GM21825 (cell line): Measurements from ENCODE around the gene ARL11.

Source experiments
- ATAC-seq: cut with Tn5 transposase; IDR thresholded peaks from one replicate; pipeline ENCODE4 v1.9.1; 2021; ENCODE audit warnings: mild to moderate bottlenecking, moderate library complexity; ENCODE audit not compliant: unreplicated experiment

ARL11 gene

DNA sequence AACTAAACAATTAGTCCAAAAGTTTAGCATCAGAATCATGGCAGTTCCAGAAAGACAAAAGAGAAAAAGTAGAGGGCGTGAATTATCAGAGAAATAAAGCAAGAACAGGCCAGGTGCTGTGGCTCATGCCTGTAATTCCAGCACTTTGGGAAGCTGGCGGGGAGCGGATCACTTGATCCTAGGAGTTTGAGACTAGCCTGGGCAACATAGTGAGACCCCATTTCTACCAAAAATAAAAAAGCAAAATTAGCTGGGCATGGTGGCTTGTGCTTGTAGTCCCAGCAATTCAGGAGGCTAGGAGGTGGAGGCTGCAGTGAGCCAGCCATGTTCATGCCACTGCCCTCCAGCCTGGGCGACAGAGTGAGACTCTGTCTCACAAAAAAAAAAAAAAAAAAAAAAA lies 18.4 kb downstream of the ARL11 start:
- no peak for ATAC-seq

GRCh38 chr13:49649244-49649962 lies 21.1 kb downstream of the ARL11 start:
- ATAC-seq: no peak

DNA sequence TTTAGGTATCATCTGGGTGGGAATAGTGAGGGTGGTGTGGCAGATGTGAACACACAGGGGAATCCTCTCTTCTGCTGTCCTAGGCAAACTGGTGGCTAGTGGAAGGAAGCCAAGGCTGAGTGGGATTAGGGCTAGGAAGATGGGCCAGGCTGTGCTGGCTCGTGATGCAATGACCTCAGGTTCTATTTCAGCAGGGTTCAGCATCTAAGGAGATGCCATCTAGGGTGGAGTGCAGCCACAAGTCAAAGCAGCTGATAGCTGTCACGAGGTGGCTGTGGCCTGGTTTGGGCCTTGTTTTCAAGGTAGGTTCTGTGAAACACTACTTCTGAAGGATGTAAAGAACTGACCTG lies 21.6 kb downstream of the ARL11 start:
- ATAC-seq: no peak

DNA sequence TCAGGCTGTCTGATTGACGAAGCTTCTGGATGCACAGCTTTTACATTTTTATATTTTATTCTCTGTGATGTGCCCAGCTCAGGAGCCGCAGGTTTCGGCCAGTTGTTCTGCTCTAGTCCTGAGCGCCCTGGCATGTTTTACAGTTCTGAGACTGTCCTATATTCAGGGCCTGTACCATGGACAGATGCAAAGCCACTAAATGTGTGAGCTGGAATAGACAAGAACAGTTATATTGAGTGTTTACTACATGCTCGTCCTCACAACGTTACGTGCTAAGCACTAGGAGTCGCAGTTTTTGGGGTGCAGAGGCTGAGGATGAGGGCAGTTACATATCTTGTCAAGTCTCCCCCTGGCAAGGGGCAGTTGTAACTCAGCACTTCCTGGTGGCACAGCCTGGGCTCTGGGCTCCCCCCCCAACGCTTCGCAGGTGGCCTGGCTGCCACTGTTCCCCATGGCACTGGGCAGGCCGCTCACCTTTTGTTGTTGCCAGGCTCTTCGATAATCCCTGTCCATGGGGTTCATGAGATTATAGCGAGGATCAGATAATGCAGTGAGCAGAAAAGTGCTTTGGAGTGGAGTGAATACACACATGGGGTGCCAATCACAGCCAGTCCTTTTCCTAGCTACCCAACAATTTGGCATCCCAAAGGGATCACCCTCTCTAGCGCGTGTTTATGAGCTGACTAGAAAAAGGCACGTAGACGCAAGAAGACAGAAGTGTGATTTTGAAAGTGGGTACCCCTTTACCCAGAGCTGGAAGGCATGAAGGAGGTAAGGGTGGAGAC lies 23.5 kb downstream of the ARL11 start:
- ATAC-seq: no peak

- peak; percentile 58 for ATAC-seq
Measured at GRCh38 chr13:49652355-49653305, 24.3 kb downstream of the ARL11 start.

- no peak for ATAC-seq
Measured at GRCh38 chr13:49653478-49653877, 25.2 kb downstream of the ARL11 start.

DNA sequence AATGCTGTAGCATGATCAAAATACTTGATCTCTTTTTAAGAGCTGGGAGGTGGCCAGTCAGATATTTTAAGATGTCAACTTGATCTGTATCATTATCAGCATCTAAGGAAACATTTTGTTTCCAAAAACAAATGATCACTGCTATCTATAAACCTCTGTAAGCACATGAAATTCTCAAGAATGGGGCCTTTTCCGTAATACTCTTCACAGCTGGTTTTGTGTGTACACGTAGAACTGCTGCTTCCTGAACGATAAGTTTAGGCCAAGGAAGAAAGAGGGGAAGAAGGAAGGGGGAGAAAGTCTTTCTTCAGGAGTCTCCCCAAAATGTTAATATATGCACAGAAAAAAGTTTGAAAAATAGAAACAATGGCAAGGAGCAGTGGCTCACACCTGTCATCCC lies 25.7 kb downstream of the ARL11 start:
- no peak for ATAC-seq

- no peak for ATAC-seq
Measured at GRCh38 chr13:49655906-49656305, 27.6 kb downstream of the ARL11 start.

DNA sequence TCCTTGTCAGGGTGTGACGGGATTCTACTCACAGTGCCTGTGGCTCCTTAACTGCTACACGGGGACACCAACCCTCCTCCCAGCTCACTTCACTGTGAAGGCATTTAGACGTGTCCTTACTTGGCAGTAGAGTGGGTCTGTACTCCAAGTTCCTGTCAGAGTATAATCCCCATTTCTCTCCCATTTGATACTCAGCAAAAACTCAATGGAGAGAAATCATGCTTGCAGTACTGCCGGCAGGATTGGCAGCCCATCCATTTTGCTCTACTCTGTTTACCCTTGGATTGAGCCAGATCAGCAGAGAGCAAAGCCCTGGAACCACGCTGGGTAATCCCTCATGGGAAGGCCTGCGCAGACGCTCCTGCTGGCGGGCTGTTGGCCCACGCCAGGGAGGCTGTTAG lies 28.9 kb downstream of the ARL11 start:
- no peak for ATAC-seq

- no peak for ATAC-seq
Measured at GRCh38 chr13:49664606-49665005, 36.3 kb downstream of the ARL11 start.

DNA sequence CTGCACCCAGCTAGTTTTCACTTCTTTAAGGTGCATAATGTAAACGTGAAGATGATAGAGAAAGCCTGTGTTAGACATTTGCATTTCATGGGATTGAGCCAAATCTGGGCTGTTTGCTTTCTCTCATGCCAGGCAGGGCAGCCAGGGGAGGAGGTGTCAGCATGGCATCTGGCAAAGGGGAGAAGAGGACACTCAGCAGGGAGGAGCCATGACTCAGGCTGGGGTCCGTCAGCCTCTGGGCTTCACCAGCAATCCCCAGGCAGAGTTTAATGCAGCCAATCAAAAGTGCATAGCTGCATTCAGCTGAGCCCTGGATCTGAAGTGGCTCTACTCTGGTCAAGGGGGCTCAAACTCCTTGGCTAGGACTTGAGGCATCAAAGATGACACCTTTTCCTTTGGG lies 39.5 kb downstream of the ARL11 start:
- ATAC-seq: no peak

GRCh38 chr13:49669735-49670309 lies 41.5 kb downstream of the ARL11 start:
- ATAC-seq: peak; percentile 67

DNA sequence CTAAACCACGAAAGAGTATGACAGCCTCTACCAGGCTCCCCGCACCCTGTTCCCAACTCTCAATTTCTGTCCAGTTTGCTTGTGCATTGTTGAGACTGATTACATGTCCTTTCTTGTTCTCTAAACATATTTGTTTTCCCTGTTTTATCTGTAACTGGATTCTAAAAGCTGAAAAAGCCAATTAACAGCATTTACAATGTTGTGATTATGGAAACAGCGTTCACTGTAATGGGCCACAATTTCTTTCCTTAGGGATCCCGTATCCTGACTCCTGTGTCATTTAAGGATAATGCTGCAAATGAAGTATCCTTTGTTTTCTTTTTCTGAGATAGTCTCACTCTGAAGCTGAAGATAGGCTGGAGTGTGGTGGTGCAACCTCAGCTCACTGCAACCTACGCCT lies 42.5 kb downstream of the ARL11 start:
- ATAC-seq: no peak

DNA sequence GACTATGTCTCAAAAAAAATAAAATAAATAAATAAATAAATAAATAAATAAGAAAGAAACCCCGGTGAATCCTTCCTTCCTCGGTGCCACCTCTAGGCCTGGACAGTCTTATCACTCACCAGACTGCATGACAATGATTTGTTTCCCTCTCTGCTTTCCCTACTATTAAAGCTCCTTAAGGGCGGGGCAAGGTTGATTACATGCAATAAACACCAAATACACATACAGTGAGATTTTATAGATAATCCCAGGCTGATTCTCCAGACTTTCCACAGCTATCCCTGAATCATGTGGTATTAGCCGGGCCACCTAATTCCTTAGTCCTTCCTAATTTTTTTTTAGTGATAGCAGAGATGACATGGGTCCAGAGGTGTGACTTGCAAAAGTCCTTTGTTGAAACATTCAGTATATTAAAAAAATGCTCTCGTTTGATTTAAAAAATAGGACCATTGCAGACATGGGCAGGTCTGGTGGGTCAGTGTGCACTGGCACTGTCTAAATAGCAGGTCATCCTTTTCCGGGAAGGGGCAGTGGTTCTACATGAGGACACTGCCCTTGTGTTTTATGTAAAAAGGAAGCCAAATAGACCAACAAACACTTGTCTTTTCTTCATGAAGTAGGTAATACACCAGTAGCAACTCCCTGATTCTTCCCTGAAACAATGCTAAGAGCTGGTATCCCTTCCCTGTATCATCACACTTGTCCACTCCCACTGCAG lies 48.4 kb downstream of the ARL11 start:
- no peak for ATAC-seq

DNA sequence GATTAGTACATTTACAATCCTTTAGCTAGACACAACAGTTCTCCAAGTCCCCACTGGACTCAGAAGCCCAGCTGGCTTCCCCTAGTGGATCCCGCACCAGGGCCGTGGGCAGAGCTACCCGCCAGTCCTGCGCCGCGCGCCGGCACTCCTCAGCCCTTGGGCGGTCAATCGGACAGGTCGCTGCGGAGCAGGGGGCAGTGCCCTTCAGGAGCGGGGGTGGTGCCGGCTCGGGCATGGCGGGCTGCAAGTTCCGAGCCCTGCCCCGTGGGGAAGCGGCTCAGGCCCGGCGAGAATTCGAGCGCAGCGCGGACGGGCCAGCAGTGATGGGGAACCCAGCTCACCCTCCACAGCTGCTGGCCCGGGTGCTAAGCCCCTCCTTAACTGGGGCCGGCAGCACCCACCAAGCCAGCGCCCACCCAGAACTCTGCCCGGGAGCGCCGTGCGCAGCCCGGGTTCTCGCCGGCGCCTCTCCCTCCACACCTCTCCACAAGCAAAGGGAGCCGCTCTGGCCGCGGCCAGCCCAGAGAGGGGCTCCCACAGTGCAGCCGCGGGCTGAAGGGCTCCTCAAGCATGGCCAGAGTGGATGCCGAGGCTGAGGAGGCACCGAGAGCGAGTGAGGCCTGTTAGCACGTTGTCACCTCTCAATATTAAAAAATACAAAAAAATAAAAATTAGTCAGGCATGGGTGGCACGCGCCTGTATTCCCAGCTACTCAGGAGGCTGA lies 50.0 kb downstream of the ARL11 start:
- ATAC-seq: no peak

GRCh38 chr13:49679246-49679645 lies 50.9 kb downstream of the ARL11 start:
- ATAC-seq: no peak

- ATAC-seq: no peak
Measured at GRCh38 chr13:49681842-49682435, 53.6 kb downstream of the ARL11 start.
